Common myeloid progenitor, CD34-positive (primary cell): Measurements from ENCODE around the gene MAP3K12.

Experiments used
- CTCF ChIA-PET: fragments of 350-600 bp; sonication (Branson Sonifier 250); formaldehyde crosslinking; loops from one replicate; lab custom pipeline; 2021; ENCODE audit warnings: antibody characterized with exemption; lab: Charles Lee
- POLR2A ChIA-PET: fragments of 350-600 bp; sonication (Branson Sonifier 250); formaldehyde crosslinking; loops from one replicate; lab custom pipeline; 2021; ENCODE audit warnings: antibody characterized with exemption; lab: Charles Lee
- DNase-seq, 3 donors: peaks; one replicate each; pipeline versions ENCODE4 v3.0.0 to v3.0.0-alpha.2; 2013
- H3K27ac ChIP-seq, 2 experiments: 1 replicate in 1 of 2; 2 replicates in 1 of 2; pipeline ENCODE4 v1.7.0; 2013; ENCODE audit warnings: inconsistent platforms in 2 of 2, low read length in 2 of 2, mild to moderate bottlenecking in 2 of 2, low read depth in 1 of 2, moderate library complexity in 1 of 2; ENCODE audit not compliant: severe bottlenecking in 2 of 2, insufficient read depth in 1 of 2, poor library complexity in 1 of 2
- H3K27me3 ChIP-seq, 5 experiments: replicated peaks in 2 of 5; 1 replicate in 3 of 5; 2 replicates in 2 of 5; pipeline versions ENCODE4 v1.6.1 to v1.7.0; 2013; ENCODE audit warnings: low read length in 4 of 5, mild to moderate bottlenecking in 2 of 5, moderate library complexity in 2 of 5, inconsistent platforms in 1 of 5; ENCODE audit not compliant: insufficient read depth in 5 of 5, control insufficient read depth in 4 of 5
- H3K36me3 ChIP-seq, 4 experiments: 1 replicate in 2 of 4; 2 replicates in 2 of 4; pipeline versions ENCODE4 v1.6.1 to v1.7.0; 2013; ENCODE audit warnings: low read length in 3 of 4, control low read depth in 1 of 4, mild to moderate bottlenecking in 1 of 4; ENCODE audit not compliant: control insufficient read depth in 4 of 4, insufficient read depth in 4 of 4
- H3K4me1 ChIP-seq, 4 experiments: 1 replicate in 3 of 4; 2 replicates in 1 of 4; pipeline versions ENCODE4 v1.6.1 to v1.7.1; 2013; ENCODE audit warnings: low read length in 3 of 4, mild to moderate bottlenecking in 3 of 4, control low read depth in 1 of 4, inconsistent platforms in 1 of 4, moderate library complexity in 1 of 4; ENCODE audit not compliant: control insufficient read depth in 4 of 4, insufficient read depth in 4 of 4; ENCODE audit errors: control extremely low read depth in 1 of 4
- H3K4me3 ChIP-seq, 7 experiments: 1 replicate in 4 of 7; 2 replicates in 3 of 7; pipeline versions ENCODE4 v1.5.1 to v1.7.0; 2013; ENCODE audit warnings: mild to moderate bottlenecking in 7 of 7, low read length in 6 of 7, moderate library complexity in 6 of 7, inconsistent platforms in 2 of 7, low read depth in 2 of 7, control low read depth in 1 of 7; ENCODE audit not compliant: insufficient read depth in 4 of 7, control insufficient read depth in 1 of 7; ENCODE audit errors: extremely low read depth in 1 of 7
- H3K9me3 ChIP-seq, 5 experiments: 1 replicate in 4 of 5; 2 replicates in 1 of 5; pipeline versions ENCODE4 v1.6.1 to v1.7.1; 2013; ENCODE audit warnings: low read length in 4 of 5, mild to moderate bottlenecking in 2 of 5, inconsistent platforms in 1 of 5, low read depth in 1 of 5, moderate library complexity in 1 of 5; ENCODE audit not compliant: control insufficient read depth in 4 of 5, insufficient read depth in 2 of 5; ENCODE audit errors: control extremely low read depth in 1 of 5
- WGBS: methylation state at CpG from one replicate; pipeline ENCODE4 v1.1.5; 2013; ENCODE audit not compliant: insufficient coverage; 5-methylcytosine and 5-hydroxymethylcytosine counted together

The MAP3K12 gene

GRCh38 chr12:53500776-53501614 is 1.7 kb upstream of the MAP3K12 start, which contains the start of gene TARBP2:
Gene TARBP2, plus strand, starts transcription at chr12:53501283. Its CDS starts 126 bp downstream, at chr12:53501409.
- H3K36me3 ChIP-seq: peaks cover 7 to 30% (median 23%) of the 10 kb centered on the region in 4 experiments
- WGBS: 0% methylated on average over 63 of the region's 74 CpGs
- peak within 1 kb of the TSS; percentile 47 to 84 (median 73) for H3K4me3 ChIP-seq
- POLR2A ChIA-PET: interaction anchor here (0.5 to 1.9 kb wide), 12 partner anchors 9 to 180 kb away, joined by 3 to 11 read pairs (median 3); partner anchors contain the start of gene AAAS
- H3K27me3 ChIP-seq: no peaks in the 10 kb centered on the region
- H3K27ac ChIP-seq: peak within 1 kb of the TSS; percentile 86 to 95
- CTCF ChIA-PET: interaction anchor here (0.9 to 2.0 kb wide), 11 partner anchors 9 to 180 kb away, joined by 3 to 7 read pairs (median 5); partner anchors contain the start of gene AAAS
- H3K9me3 ChIP-seq: no peaks in the 10 kb centered on the region
- H3K4me1 ChIP-seq: peaks cover 6 to 55% (median 35%) of the 10 kb centered on the region in 4 experiments
- peak; percentile 99 to 100 (median 100) for DNase-seq

GRCh38 chr12:53500142-53500775 is 1.0 kb upstream of the MAP3K12 start:
- H3K36me3 ChIP-seq: peaks cover 3 to 23% (median 16%) of the 10 kb centered on the region in 4 experiments
- H3K4me1 ChIP-seq: peaks cover 6 to 59% (median 35%) of the 10 kb centered on the region in 4 experiments
- POLR2A ChIA-PET: interaction anchor here (0.8 to 1.9 kb wide), 10 partner anchors 8 to 179 kb away, joined by 3 to 11 read pairs (median 3); partner anchors contain the start of gene AAAS
- 2% methylated on average over 17 of the region's 17 CpGs for WGBS
- CTCF ChIA-PET: interaction anchor here (0.9 to 2.0 kb wide), 12 partner anchors 8 to 179 kb away, joined by 3 to 7 read pairs (median 5); partner anchors contain the start of gene AAAS
- peak overlapping the region; percentile 86 to 95 for H3K27ac ChIP-seq
- no peaks in the 10 kb centered on the region for H3K27me3 ChIP-seq
- peak; percentile 53 to 70 (median 67) for DNase-seq
- H3K4me3 ChIP-seq: peak overlapping the region; percentile 20 to 84 (median 73)
- no peaks in the 10 kb centered on the region for H3K9me3 ChIP-seq

GRCh38 chr12:53498235-53498630 is 1.0 kb downstream of the MAP3K12 start:
- Histone ChIP-seq H3K4me1 (peaks cover 12 to 75% (median 50%) of the 10 kb centered on the region in 4 experiments), H3K27me3 (no peaks in the 10 kb centered on the region), H3K36me3 (peaks cover 0 to 2% (median 0%) of the 10 kb centered on the region in 4 experiments), H3K9me3 (no peaks in the 10 kb centered on the region), H3K27ac (no peak overlapping the region), H3K4me3 (peak overlapping the region in 1 of 7 experiments; percentile 75)
- WGBS: 94% methylated on average over 2 of the region's 2 CpGs
- CTCF ChIA-PET: interaction anchor here (2.2 to 2.5 kb wide), 2 partner anchors 10 to 16 kb away, joined by 9 to 10 read pairs; partner anchors contain the start of gene NPFF
- DNase-seq: no peak
- POLR2A ChIA-PET: interaction anchor here (0.6 kb wide), 1 partner anchor 67 kb away, joined by 3 read pairs; no protein-coding TSS in a partner anchor

GRCh38 chr12:53497461-53497860 is 1.8 kb downstream of the MAP3K12 start:
- no peak overlapping the region for H3K27ac ChIP-seq
- ChIA-PET CTCF (interaction anchor here (2.2 to 2.5 kb wide), 2 partner anchors 10 to 15 kb away, joined by 9 to 10 read pairs; partner anchors contain the start of gene NPFF), POLR2A (no interaction called here)
- no peak for DNase-seq
- peaks cover 13 to 76% (median 52%) of the 10 kb centered on the region in 4 experiments for H3K4me1 ChIP-seq
- WGBS: 100% methylated on average over 2 of the region's 3 CpGs
- no peaks in the 10 kb centered on the region for H3K9me3 ChIP-seq
- H3K27me3 ChIP-seq: no peaks in the 10 kb centered on the region
- no peaks in the 10 kb centered on the region for H3K36me3 ChIP-seq
- H3K4me3 ChIP-seq: no peak overlapping the region

- Histone ChIP-seq H3K27me3 (no peaks in the 10 kb centered on the region), H3K4me3 (peak overlapping the region in 1 of 7 experiments; percentile 1), H3K27ac (no peak overlapping the region), H3K4me1 (peaks cover 13 to 76% (median 51%) of the 10 kb centered on the region in 4 experiments), H3K9me3 (no peaks in the 10 kb centered on the region), H3K36me3 (no peaks in the 10 kb centered on the region)
- CTCF ChIA-PET: interaction anchor here (0.9 to 3.6 kb wide), 3 partner anchors 11 to 118 kb away, joined by 3 to 9 read pairs (median 9); partner anchors contain the start of gene NPFF
- DNase-seq: no peak
- WGBS: no CpG with 5 or more reads among the region's 1 CpG
- POLR2A ChIA-PET: no interaction called here
Measured at GRCh38 chr12:53496752-53497032, 2.6 kb downstream of the MAP3K12 start.

GRCh38 chr12:53495903-53496751 is 3.1 kb downstream of the MAP3K12 start:
- peak overlapping the region in 1 of 7 experiments; percentile 1 for H3K4me3 ChIP-seq
- no peaks in the 10 kb centered on the region for H3K36me3 ChIP-seq
- POLR2A ChIA-PET: no interaction called here

More at GRCh38 chr12:53495903-53496751, 3.1 kb downstream of the MAP3K12 start:
- CTCF ChIA-PET: interaction anchor here (0.9 to 3.6 kb wide), 4 partner anchors 12 to 117 kb away, joined by 3 to 9 read pairs (median 6); partner anchors contain the start of gene NPFF
- Histone ChIP-seq H3K9me3 (no peaks in the 10 kb centered on the region), H3K27ac (no peak overlapping the region), H3K27me3 (no peaks in the 10 kb centered on the region), H3K4me1 (peaks cover 13 to 71% (median 46%) of the 10 kb centered on the region in 4 experiments)
- DNase-seq: peak in 1 of 3 donors; percentile 53
- 50% methylated on average over 1 of the region's 5 CpGs for WGBS
